Activated CD8-positive, alpha-beta T cell treated with anti-CD3 and anti-CD28 coated beads, Interleukin-2, amount 10 ng/mL, durations not matched to agents 7 days and 5 days (primary cell): ENCODE data around the gene RIPK1. TPM values are rescaled to one million over a fixed set of nuclear protein-coding genes. Genes with fewer than 3 reads are reported as not detected.

ENCODE experiments used
- ATAC-seq: fragments of 150-1000 bp; cut with Tn5 transposase; one replicate; pipeline ENCODE4 v1.10.0; 2021; ENCODE audit warnings: moderate library complexity
- CTCF ChIA-PET: fragments of 350-600 bp; sonication (Branson Sonifier 250); formaldehyde crosslinking; loops from one replicate; lab custom pipeline; 2021; ENCODE audit warnings: antibody characterized with exemption; lab: Charles Lee
- POLR2A ChIA-PET: fragments of 350-600 bp; sonication (Branson Sonifier 250); formaldehyde crosslinking; loops from one replicate; lab custom pipeline; 2021; ENCODE audit warnings: antibody characterized with exemption; lab: Charles Lee
- DNase-seq: peaks from one replicate; pipeline ENCODE4 v3.0.0-alpha.2; 2020
- H3K27ac Mint-ChIP-seq: one replicate; pipeline ENCODE4 v1.8.0; 2021; ENCODE audit warnings: mild to moderate bottlenecking, mixed read lengths
- H3K27me3 Mint-ChIP-seq: one replicate; pipeline ENCODE4 v1.8.0; 2021; ENCODE audit warnings: low read depth, mixed read lengths
- H3K36me3 Mint-ChIP-seq: one replicate; pipeline ENCODE4 v1.8.0; 2021; ENCODE audit warnings: low read depth, mixed read lengths
- H3K4me1 Mint-ChIP-seq: one replicate; pipeline ENCODE4 v1.8.0; 2021; ENCODE audit warnings: low read depth, mixed read lengths
- H3K4me3 Mint-ChIP-seq: one replicate; pipeline ENCODE4 v1.8.0; 2021; ENCODE audit warnings: mild to moderate bottlenecking, mixed read lengths
- H3K9me3 Mint-ChIP-seq: one replicate; pipeline ENCODE4 v1.8.0; 2022; ENCODE audit warnings: mixed read lengths; ENCODE audit not compliant: insufficient read depth
- total RNA-seq, 2 experiments: library from RNA; stranded (reverse); gene quantifications; one replicate each; pipeline ENCODE4 v1.2.3, GENCODE V29; 2021

RIPK1 gene
- total RNA-seq, 2 experiments from 2014 or later = 28.0 to 28.1 TPM

GRCh38 chr6:3119040-3119723, 50.9 kb downstream of the RIPK1 start:
- peaks cover 20% of the 10 kb centered on the region for H3K4me1 Mint-ChIP-seq
- peaks cover 8% of the 10 kb centered on the region for H3K36me3 Mint-ChIP-seq
- ATAC-seq (peak; percentile 30), DNase-seq (peak; percentile 26)
- H3K9me3 Mint-ChIP-seq = no peaks in the 10 kb centered on the region
- H3K27ac Mint-ChIP-seq = no peak overlapping the region
- CTCF ChIA-PET = interaction anchor here (1.2 kb wide), 2 partner anchors 50 to 132 kb away, joined by 3 to 5 read pairs; no protein-coding TSS in a partner anchor
- peaks cover 2% of the 10 kb centered on the region for H3K27me3 Mint-ChIP-seq
- POLR2A ChIA-PET = no interaction called here
- H3K4me3 Mint-ChIP-seq = peak overlapping the region; percentile 84

GRCh38 chr6:3120765-3121089, 52.4 kb downstream of the RIPK1 start:
- no peaks in the 10 kb centered on the region for H3K9me3 Mint-ChIP-seq
- H3K4me3 Mint-ChIP-seq = no peak overlapping the region
- H3K27ac Mint-ChIP-seq = no peak overlapping the region
- H3K36me3 Mint-ChIP-seq = no peaks in the 10 kb centered on the region
- CTCF ChIA-PET = interaction anchor here (0.7 to 1.4 kb wide), 3 partner anchors 14 to 131 kb away, joined by 3 to 6 read pairs (median 3); no protein-coding TSS in a partner anchor
- H3K27me3 Mint-ChIP-seq = peaks cover 2% of the 10 kb centered on the region
- peaks cover 20% of the 10 kb centered on the region for H3K4me1 Mint-ChIP-seq
- DNase-seq (no peak), ATAC-seq (no peak)
- POLR2A ChIA-PET = no interaction called here

- no peak for ATAC-seq
- Mint-ChIP-seq H3K36me3 (no peaks in the 10 kb centered on the region), H3K4me1 (peaks cover 13% of the 10 kb centered on the region), H3K27me3 (peaks cover 2% of the 10 kb centered on the region), H3K9me3 (no peaks in the 10 kb centered on the region), H3K27ac (no peak overlapping the region), H3K4me3 (no peak overlapping the region)
- ChIA-PET POLR2A (no interaction called here), CTCF (interaction anchor here (3.9 kb wide), 1 partner anchor 128 kb away, joined by 27 read pairs; no protein-coding TSS in a partner anchor)
- DNase-seq = no peak
These were observed 54.5 kb downstream of the RIPK1 start for GRCh38 chr6:3122823-3123182.

GRCh38 chr6:3124667-3125066, 56.4 kb downstream of the RIPK1 start:
- ATAC-seq (no peak), DNase-seq (no peak)
- ChIA-PET POLR2A (no interaction called here), CTCF (interaction anchor here (0.7 to 3.9 kb wide), 2 partner anchors 127 to 135 kb away, joined by 3 to 27 read pairs; partner anchors contain the start of gene PSMG4)
- no peak overlapping the region for H3K4me3 Mint-ChIP-seq
- peaks cover 2% of the 10 kb centered on the region for H3K27me3 Mint-ChIP-seq
- H3K9me3 Mint-ChIP-seq = no peaks in the 10 kb centered on the region
- peaks cover 4% of the 10 kb centered on the region for H3K4me1 Mint-ChIP-seq
- H3K27ac Mint-ChIP-seq = no peak overlapping the region
- H3K36me3 Mint-ChIP-seq = no peaks in the 10 kb centered on the region

GRCh38 chr6:3125815-3126214, 57.5 kb downstream of the RIPK1 start:
- ATAC-seq (no peak), DNase-seq (no peak)
- Mint-ChIP-seq H3K27ac (no peak overlapping the region), H3K4me3 (no peak overlapping the region), H3K9me3 (no peaks in the 10 kb centered on the region), H3K4me1 (peaks cover 4% of the 10 kb centered on the region), H3K36me3 (no peaks in the 10 kb centered on the region), H3K27me3 (peaks cover 2% of the 10 kb centered on the region)
- ChIA-PET POLR2A (no interaction called here), CTCF (interaction anchor here (0.8 to 3.9 kb wide), 2 partner anchors 22 to 125 kb away, joined by 3 to 27 read pairs; no protein-coding TSS in a partner anchor)

- H3K9me3 Mint-ChIP-seq = no peaks in the 10 kb centered on the region
- H3K27ac Mint-ChIP-seq = no peak overlapping the region
- ChIA-PET POLR2A (interaction anchor here (1.1 kb wide), 1 partner anchor 23 kb away, joined by 3 read pairs; no protein-coding TSS in a partner anchor), CTCF (interaction anchor here (1.4 to 4.8 kb wide), 2 partner anchors 12 to 123 kb away, joined by 4 to 23 read pairs; no protein-coding TSS in a partner anchor)
- no peak overlapping the region for H3K4me3 Mint-ChIP-seq
- no peaks in the 10 kb centered on the region for H3K36me3 Mint-ChIP-seq
- ATAC-seq = no peak
- no peaks in the 10 kb centered on the region for H3K27me3 Mint-ChIP-seq
- peaks cover 4% of the 10 kb centered on the region for H3K4me1 Mint-ChIP-seq
- no peak for DNase-seq
These were observed 60.2 kb downstream of the RIPK1 start for GRCh38 chr6:3128356-3129108.

GRCh38 chr6:3131695-3132094, 63.4 kb downstream of the RIPK1 start:
- Mint-ChIP-seq H3K4me3 (no peak overlapping the region), H3K36me3 (no peaks in the 10 kb centered on the region), H3K27ac (no peak overlapping the region), H3K4me1 (no peaks in the 10 kb centered on the region), H3K9me3 (no peaks in the 10 kb centered on the region), H3K27me3 (no peaks in the 10 kb centered on the region)
- DNase-seq (no peak), ATAC-seq (no peak)
- ChIA-PET CTCF (no interaction called here), POLR2A (no interaction called here)

GRCh38 chr6:3133515-3133914, 65.2 kb downstream of the RIPK1 start:
- ChIA-PET POLR2A (no interaction called here), CTCF (no interaction called here)
- H3K27ac Mint-ChIP-seq = no peak overlapping the region
- no peaks in the 10 kb centered on the region for H3K36me3 Mint-ChIP-seq
- H3K27me3 Mint-ChIP-seq = no peaks in the 10 kb centered on the region
- H3K4me3 Mint-ChIP-seq = no peak overlapping the region
- no peaks in the 10 kb centered on the region for H3K4me1 Mint-ChIP-seq
- no peaks in the 10 kb centered on the region for H3K9me3 Mint-ChIP-seq
- no peak for DNase-seq
- no peak for ATAC-seq

GRCh38 chr6:3135668-3136291, 67.5 kb downstream of the RIPK1 start:
- no peaks in the 10 kb centered on the region for H3K27me3 Mint-ChIP-seq
- CTCF ChIA-PET = no interaction called here

GRCh38 chr6:3136292-3137011, 68.2 kb downstream of the RIPK1 start:
- Mint-ChIP-seq H3K27me3 (no peaks in the 10 kb centered on the region), H3K4me3 (no peak overlapping the region), H3K27ac (no peak overlapping the region), H3K9me3 (no peaks in the 10 kb centered on the region), H3K4me1 (peaks cover 12% of the 10 kb centered on the region), H3K36me3 (no peaks in the 10 kb centered on the region)
- POLR2A ChIA-PET = no interaction called here
- ATAC-seq (no peak), DNase-seq (no peak)
- CTCF ChIA-PET = no interaction called here

More at GRCh38 chr6:3135668-3136291, 67.5 kb downstream of the RIPK1 start:
- POLR2A ChIA-PET = no interaction called here
- Mint-ChIP-seq H3K36me3 (no peaks in the 10 kb centered on the region), H3K27ac (no peak overlapping the region), H3K9me3 (no peaks in the 10 kb centered on the region), H3K4me3 (no peak overlapping the region), H3K4me1 (peaks cover 12% of the 10 kb centered on the region)
- ATAC-seq (no peak), DNase-seq (no peak)

GRCh38 chr6:3137057-3137777, 68.9 kb downstream of the RIPK1 start:
- no peaks in the 10 kb centered on the region for H3K27me3 Mint-ChIP-seq
- POLR2A ChIA-PET = no interaction called here
- CTCF ChIA-PET = no interaction called here

More at GRCh38 chr6:3137057-3137777, 68.9 kb downstream of the RIPK1 start:
- H3K36me3 Mint-ChIP-seq = no peaks in the 10 kb centered on the region
- H3K4me1 Mint-ChIP-seq = peaks cover 12% of the 10 kb centered on the region
- no peaks in the 10 kb centered on the region for H3K9me3 Mint-ChIP-seq
- H3K4me3 Mint-ChIP-seq = no peak overlapping the region
- ATAC-seq = no peak
- H3K27ac Mint-ChIP-seq = no peak overlapping the region
- no peak for DNase-seq
